Measurements from ENCODE around the gene IL4.

The IL4 gene

GRCh38 chr5:132646583-132647266 lies 27.1 kb upstream of the IL4 start:
- Histone ChIP-seq H3K9me3 (replicated peaks in 1 of 2; ENCODE audit: control insufficient read depth in 2 of 2, insufficient read depth in 1 of 2, low read depth in 1 of 2, low read length in 2 of 2) (peaks cover 2 to 6% of the 10 kb centered on the region in 2 donors), H3K18ac (ENCODE audit: low read length) (no peak overlapping the region), H2AFZ (ENCODE audit: low read length) (no peak overlapping the region), H3K27me3 (ENCODE audit: control insufficient read depth in 3 of 3, insufficient read depth in 3 of 3, low read depth in 1 of 3, low read length in 3 of 3) (no peaks in the 10 kb centered on the region), H4K91ac (ENCODE audit: low read depth, low read length, poor library complexity) (no peak overlapping the region), H3K4ac (ENCODE audit: low read length) (no peak overlapping the region), H3K27ac (replicated peaks; ENCODE audit: low read length) (no peak overlapping the region), H3K23ac (ENCODE audit: low read depth, low read length, poor library complexity) (no peak overlapping the region), H4K8ac (ENCODE audit: low read depth, low read length) (no peak overlapping the region), H3K14ac (ENCODE audit: low read length) (no peak overlapping the region), H2AK5ac (ENCODE audit: low read depth, low read length) (no peak overlapping the region), H3K4me3 (ENCODE audit: low read length in 2 of 2) (no peak overlapping the region), H3K4me1 (ENCODE audit: control insufficient read depth in 2 of 2, insufficient read depth in 1 of 2, low read depth in 1 of 2, low read length in 2 of 2) (no peaks in the 10 kb centered on the region), H2BK15ac (ENCODE audit: low read length) (no peak overlapping the region), H2BK5ac (ENCODE audit: low read length) (no peak overlapping the region), H3K36me3 (replicated peaks in 1 of 2; ENCODE audit: control insufficient read depth in 2 of 2, insufficient read depth in 2 of 2, low read length in 2 of 2) (peaks cover 6 to 7% of the 10 kb centered on the region in 2 donors), H3K4me2 (ENCODE audit: insufficient read depth, low read length, poor library complexity, severe bottlenecking) (no peak overlapping the region), H2BK120ac (ENCODE audit: low read depth, low read length) (no peak overlapping the region), H3K9ac (ENCODE audit: low read depth, low read length, poor library complexity) (no peak overlapping the region), H3K79me1 (ENCODE audit: low read depth, low read length) (no peaks in the 10 kb centered on the region), H2BK12ac (ENCODE audit: low read length) (no peak overlapping the region)
- no peak for DNase-seq (ENCODE audit: low spot score)
- WGBS, 2 donors (ENCODE audit: extremely low coverage in 2 of 2, insufficient read length in 2 of 2, insufficient replicate concordance in 1 of 2): no CpG with 5 or more reads among the region's 11 CpGs

GRCh38 chr5:132647473-132647872 lies 26.3 kb upstream of the IL4 start:
- Histone ChIP-seq H3K27ac (replicated peaks; ENCODE audit: low read length) (no peak overlapping the region), H3K9ac (ENCODE audit: low read depth, low read length, poor library complexity) (no peak overlapping the region), H2BK120ac (ENCODE audit: low read depth, low read length) (no peak overlapping the region), H2BK5ac (ENCODE audit: low read length) (no peak overlapping the region), H3K4ac (ENCODE audit: low read length) (no peak overlapping the region), H2BK15ac (ENCODE audit: low read length) (no peak overlapping the region), H3K27me3 (ENCODE audit: control insufficient read depth in 3 of 3, insufficient read depth in 3 of 3, low read depth in 1 of 3, low read length in 3 of 3) (no peaks in the 10 kb centered on the region), H2BK12ac (ENCODE audit: low read length) (no peak overlapping the region), H3K36me3 (replicated peaks in 1 of 2; ENCODE audit: control insufficient read depth in 2 of 2, insufficient read depth in 2 of 2, low read length in 2 of 2) (peaks cover 3 to 5% of the 10 kb centered on the region in 2 donors), H3K4me2 (ENCODE audit: insufficient read depth, low read length, poor library complexity, severe bottlenecking) (no peak overlapping the region), H3K23ac (ENCODE audit: low read depth, low read length, poor library complexity) (no peak overlapping the region), H2AK5ac (ENCODE audit: low read depth, low read length) (no peak overlapping the region), H3K14ac (ENCODE audit: low read length) (no peak overlapping the region), H3K79me1 (ENCODE audit: low read depth, low read length) (no peaks in the 10 kb centered on the region), H3K9me3 (replicated peaks in 1 of 2; ENCODE audit: control insufficient read depth in 2 of 2, insufficient read depth in 1 of 2, low read depth in 1 of 2, low read length in 2 of 2) (peaks cover 2 to 6% of the 10 kb centered on the region in 2 donors), H3K4me3 (ENCODE audit: low read length in 2 of 2) (no peak overlapping the region), H2AFZ (ENCODE audit: low read length) (no peak overlapping the region), H4K8ac (ENCODE audit: low read depth, low read length) (no peak overlapping the region), H4K91ac (ENCODE audit: low read depth, low read length, poor library complexity) (no peak overlapping the region), H3K18ac (ENCODE audit: low read length) (no peak overlapping the region), H3K4me1 (ENCODE audit: control insufficient read depth in 2 of 2, insufficient read depth in 1 of 2, low read depth in 1 of 2, low read length in 2 of 2) (no peaks in the 10 kb centered on the region)
- no CpG with 5 or more reads among the region's 2 CpGs for WGBS, 2 donors (ENCODE audit: extremely low coverage in 2 of 2, insufficient read length in 2 of 2, insufficient replicate concordance in 1 of 2)
- DNase-seq (ENCODE audit: low spot score): no peak

GRCh38 chr5:132648355-132648754 lies 25.4 kb upstream of the IL4 start:
- Histone ChIP-seq H3K4ac (ENCODE audit: low read length) (no peak overlapping the region), H3K4me1 (ENCODE audit: control insufficient read depth in 2 of 2, insufficient read depth in 1 of 2, low read depth in 1 of 2, low read length in 2 of 2) (no peaks in the 10 kb centered on the region), H3K4me2 (ENCODE audit: insufficient read depth, low read length, poor library complexity, severe bottlenecking) (no peak overlapping the region), H3K27ac (replicated peaks; ENCODE audit: low read length) (no peak overlapping the region), H3K79me1 (ENCODE audit: low read depth, low read length) (no peaks in the 10 kb centered on the region), H4K8ac (ENCODE audit: low read depth, low read length) (no peak overlapping the region), H3K14ac (ENCODE audit: low read length) (no peak overlapping the region), H2AFZ (ENCODE audit: low read length) (no peak overlapping the region), H2BK15ac (ENCODE audit: low read length) (no peak overlapping the region), H3K4me3 (ENCODE audit: low read length in 2 of 2) (no peak overlapping the region), H3K23ac (ENCODE audit: low read depth, low read length, poor library complexity) (no peak overlapping the region), H4K91ac (ENCODE audit: low read depth, low read length, poor library complexity) (no peak overlapping the region), H3K9ac (ENCODE audit: low read depth, low read length, poor library complexity) (no peak overlapping the region), H2BK12ac (ENCODE audit: low read length) (no peak overlapping the region), H2BK120ac (ENCODE audit: low read depth, low read length) (no peak overlapping the region), H3K9me3 (replicated peaks in 1 of 2; ENCODE audit: control insufficient read depth in 2 of 2, insufficient read depth in 1 of 2, low read depth in 1 of 2, low read length in 2 of 2) (peaks cover 2 to 6% of the 10 kb centered on the region in 2 donors), H3K27me3 (ENCODE audit: control insufficient read depth in 3 of 3, insufficient read depth in 3 of 3, low read depth in 1 of 3, low read length in 3 of 3) (peaks cover 0 to 5% (median 0%) of the 10 kb centered on the region in 3 experiments), H3K18ac (ENCODE audit: low read length) (no peak overlapping the region), H2BK5ac (ENCODE audit: low read length) (no peak overlapping the region), H3K36me3 (replicated peaks in 1 of 2; ENCODE audit: control insufficient read depth in 2 of 2, insufficient read depth in 2 of 2, low read length in 2 of 2) (no peaks in the 10 kb centered on the region), H2AK5ac (ENCODE audit: low read depth, low read length) (no peak overlapping the region)
- WGBS, 2 donors (ENCODE audit: extremely low coverage in 2 of 2, insufficient read length in 2 of 2, insufficient replicate concordance in 1 of 2): no CpG with 5 or more reads among the region's 1 CpG
- DNase-seq (ENCODE audit: low spot score): no peak

- Histone ChIP-seq H3K27ac (replicated peaks; ENCODE audit: low read length) (no peak overlapping the region), H3K9me3 (replicated peaks in 1 of 2; ENCODE audit: control insufficient read depth in 2 of 2, insufficient read depth in 1 of 2, low read depth in 1 of 2, low read length in 2 of 2) (peaks cover 6% of the 10 kb centered on the region in 2 donors), H3K27me3 (ENCODE audit: control insufficient read depth in 3 of 3, insufficient read depth in 3 of 3, low read depth in 1 of 3, low read length in 3 of 3) (peaks cover 8 to 40% (median 19%) of the 10 kb centered on the region in 3 experiments), H3K79me1 (ENCODE audit: low read depth, low read length) (no peaks in the 10 kb centered on the region), H3K14ac (ENCODE audit: low read length) (no peak overlapping the region), H3K4me2 (ENCODE audit: insufficient read depth, low read length, poor library complexity, severe bottlenecking) (no peak overlapping the region), H2BK15ac (ENCODE audit: low read length) (no peak overlapping the region), H2AFZ (ENCODE audit: low read length) (no peak overlapping the region), H2BK120ac (ENCODE audit: low read depth, low read length) (no peak overlapping the region), H2AK5ac (ENCODE audit: low read depth, low read length) (no peak overlapping the region), H4K91ac (ENCODE audit: low read depth, low read length, poor library complexity) (no peak overlapping the region), H3K9ac (ENCODE audit: low read depth, low read length, poor library complexity) (no peak overlapping the region), H3K4me1 (ENCODE audit: control insufficient read depth in 2 of 2, insufficient read depth in 1 of 2, low read depth in 1 of 2, low read length in 2 of 2) (peaks cover 0 to 9% of the 10 kb centered on the region in 2 donors), H3K23ac (ENCODE audit: low read depth, low read length, poor library complexity) (no peak overlapping the region), H3K4ac (ENCODE audit: low read length) (no peak overlapping the region), H2BK5ac (ENCODE audit: low read length) (no peak overlapping the region), H3K18ac (ENCODE audit: low read length) (no peak overlapping the region), H3K36me3 (replicated peaks in 1 of 2; ENCODE audit: control insufficient read depth in 2 of 2, insufficient read depth in 2 of 2, low read length in 2 of 2) (no peaks in the 10 kb centered on the region), H3K4me3 (ENCODE audit: low read length in 2 of 2) (no peak overlapping the region), H2BK12ac (ENCODE audit: low read length) (no peak overlapping the region), H4K8ac (ENCODE audit: low read depth, low read length) (peak overlapping the region; percentile 17)
- DNase-seq (ENCODE audit: low spot score): no peak
- WGBS, 2 donors (ENCODE audit: extremely low coverage in 2 of 2, insufficient read length in 2 of 2, insufficient replicate concordance in 1 of 2): no CpG with 5 or more reads among the region's 4 CpGs
These were observed 21.8 kb upstream of the IL4 start for GRCh38 chr5:132651838-132652469.
